Measurements from ENCODE around the gene LHFPL3. TPM values are rescaled to one million over a fixed set of nuclear protein-coding genes. Genes with fewer than 3 reads are reported as not detected.

The LHFPL3 gene
- total and polyA plus RNA-seq, 9 of the 15 experiments (the other 6 are each of a cell fraction or from before 2014, with no cell fraction given) = 0.21 to 0.52 TPM; not detected in 7

DNA sequence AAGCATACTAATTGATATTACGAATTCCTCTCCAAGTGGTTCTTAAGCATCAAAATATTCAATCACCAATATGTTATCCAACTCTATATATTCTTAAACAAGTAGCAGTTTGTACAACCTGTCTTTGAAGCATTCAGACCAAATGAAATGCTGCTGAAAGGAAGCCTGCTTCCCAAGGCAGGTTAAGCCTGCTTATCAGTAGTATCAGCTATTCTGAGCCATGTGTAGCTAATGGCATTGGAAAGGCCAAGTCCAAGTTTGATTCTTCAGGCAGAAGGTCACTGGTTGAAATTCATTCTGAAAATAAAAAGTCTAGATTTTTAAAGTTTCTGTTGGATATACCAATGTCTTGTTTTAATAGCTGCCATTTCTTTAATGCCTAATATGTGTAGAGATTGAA lies 328.7 kb downstream of the LHFPL3 start (continued):
- TF ChIP-seq, protein P1, sequence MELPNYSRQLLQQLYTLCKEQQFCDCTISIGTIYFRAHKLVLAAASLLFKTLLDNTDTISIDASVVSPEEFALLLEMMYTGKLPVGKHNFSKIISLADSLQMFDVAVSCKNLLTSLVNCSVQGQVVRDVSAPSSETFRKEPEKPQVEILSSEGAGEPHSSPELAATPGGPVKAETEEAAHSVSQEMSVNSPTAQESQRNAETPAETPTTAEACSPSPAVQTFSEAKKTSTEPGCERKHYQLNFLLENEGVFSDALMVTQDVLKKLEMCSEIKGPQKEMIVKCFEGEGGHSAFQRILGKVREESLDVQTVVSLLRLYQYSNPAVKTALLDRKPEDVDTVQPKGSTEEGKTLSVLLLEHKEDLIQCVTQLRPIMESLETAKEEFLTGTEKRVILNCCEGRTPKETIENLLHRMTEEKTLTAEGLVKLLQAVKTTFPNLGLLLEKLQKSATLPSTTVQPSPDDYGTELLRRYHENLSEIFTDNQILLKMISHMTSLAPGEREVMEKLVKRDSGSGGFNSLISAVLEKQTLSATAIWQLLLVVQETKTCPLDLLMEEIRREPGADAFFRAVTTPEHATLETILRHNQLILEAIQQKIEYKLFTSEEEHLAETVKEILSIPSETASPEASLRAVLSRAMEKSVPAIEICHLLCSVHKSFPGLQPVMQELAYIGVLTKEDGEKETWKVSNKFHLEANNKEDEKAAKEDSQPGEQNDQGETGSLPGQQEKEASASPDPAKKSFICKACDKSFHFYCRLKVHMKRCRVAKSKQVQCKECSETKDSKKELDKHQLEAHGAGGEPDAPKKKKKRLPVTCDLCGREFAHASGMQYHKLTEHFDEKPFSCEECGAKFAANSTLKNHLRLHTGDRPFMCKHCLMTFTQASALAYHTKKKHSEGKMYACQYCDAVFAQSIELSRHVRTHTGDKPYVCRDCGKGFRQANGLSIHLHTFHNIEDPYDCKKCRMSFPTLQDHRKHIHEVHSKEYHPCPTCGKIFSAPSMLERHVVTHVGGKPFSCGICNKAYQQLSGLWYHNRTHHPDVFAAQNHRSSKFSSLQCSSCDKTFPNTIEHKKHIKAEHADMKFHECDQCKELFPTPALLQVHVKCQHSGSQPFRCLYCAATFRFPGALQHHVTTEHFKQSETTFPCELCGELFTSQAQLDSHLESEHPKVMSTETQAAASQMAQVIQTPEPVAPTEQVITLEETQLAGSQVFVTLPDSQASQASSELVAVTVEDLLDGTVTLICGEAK (IDR thresholded peaks at IDR 0.05) = no peak
- TF ChIP-seq, protein P1 (CRISPR knock-in tag; IDR thresholded peaks at IDR 0.05) = no peak

Measured in K562 (cell line).